SH-SY5Y (cell line): Measurements from ENCODE around the gene MICAL3.

Experiments used
- GATA2 ChIP-seq: IDR thresholded peaks from 2 replicates; pipeline ENCODE4 v1.6.1; 2011; ENCODE audit warnings: mild to moderate bottlenecking, low read depth, low read length
- GATA3 ChIP-seq: IDR thresholded peaks from 2 replicates; pipeline ENCODE4 v1.6.1; 2011; ENCODE audit warnings: low read depth, mild to moderate bottlenecking, low read length, moderate library complexity

The MICAL3 gene

DNA sequence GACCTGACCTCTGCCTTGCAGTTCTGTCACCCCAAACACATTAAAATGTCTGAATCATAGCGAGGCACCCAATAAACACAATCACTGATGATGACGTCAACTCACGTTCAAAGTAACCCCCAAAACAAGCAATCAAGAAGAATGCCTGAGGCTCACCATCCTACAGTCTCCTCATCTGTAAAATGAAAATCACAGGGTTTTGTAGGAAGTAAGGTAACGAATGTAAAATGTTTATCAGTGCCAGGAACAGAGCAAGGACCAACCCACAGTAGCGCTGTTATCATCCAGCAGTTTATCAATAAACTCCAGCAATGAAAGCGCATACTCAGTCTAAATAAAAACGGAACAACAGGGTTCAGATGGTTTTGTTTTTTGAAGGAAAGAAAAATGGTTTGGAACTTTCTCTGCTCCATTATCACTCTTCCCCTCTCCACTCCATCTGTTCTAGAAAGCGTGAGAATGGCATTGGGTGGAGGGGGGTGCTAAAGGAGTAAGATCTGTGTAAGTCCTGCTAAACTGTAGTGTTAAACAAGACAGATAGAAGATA lies 110.5 kb downstream of the MICAL3 start:
- TF ChIP-seq GATA3 = no peak
- TF ChIP-seq GATA2 = no peak

DNA sequence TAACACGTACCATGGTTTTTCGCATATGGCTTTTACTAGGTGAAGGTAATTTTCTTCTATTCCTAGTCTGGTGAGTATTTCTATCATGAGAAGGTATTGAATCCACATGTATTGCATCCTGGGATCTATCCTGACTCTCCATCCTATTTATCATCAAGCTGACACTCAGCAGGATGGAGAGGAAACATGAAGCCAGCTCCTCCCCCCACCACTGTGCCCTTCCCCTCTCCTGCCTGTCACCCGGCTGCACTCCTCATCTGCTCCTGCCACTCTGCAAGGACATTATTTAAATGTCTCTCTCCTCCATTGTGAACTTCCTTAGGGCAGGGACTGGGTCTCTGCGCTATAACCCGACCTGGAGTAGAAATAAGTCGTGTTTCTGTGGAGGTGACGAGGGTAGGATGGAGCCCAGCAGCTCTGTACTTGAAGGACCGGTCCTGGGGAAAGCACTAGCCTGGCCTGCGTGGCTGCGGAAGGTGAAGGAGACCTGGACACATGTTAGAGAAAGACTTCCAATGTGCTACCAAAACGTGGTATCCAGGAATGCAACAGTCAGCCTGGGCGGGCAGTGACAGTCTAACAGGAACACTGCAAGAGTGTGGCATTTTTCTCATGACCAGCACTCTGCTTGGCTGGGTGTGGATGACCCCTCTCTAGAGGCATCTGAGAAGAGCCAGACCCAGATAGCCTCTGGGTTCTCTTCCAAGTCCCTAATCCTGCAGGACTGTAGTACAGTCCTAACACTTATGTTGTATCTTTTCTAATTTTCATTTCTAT lies 111.2 kb downstream of the MICAL3 start:
- TF ChIP-seq GATA3 (no peak), GATA2 (no peak)

DNA sequence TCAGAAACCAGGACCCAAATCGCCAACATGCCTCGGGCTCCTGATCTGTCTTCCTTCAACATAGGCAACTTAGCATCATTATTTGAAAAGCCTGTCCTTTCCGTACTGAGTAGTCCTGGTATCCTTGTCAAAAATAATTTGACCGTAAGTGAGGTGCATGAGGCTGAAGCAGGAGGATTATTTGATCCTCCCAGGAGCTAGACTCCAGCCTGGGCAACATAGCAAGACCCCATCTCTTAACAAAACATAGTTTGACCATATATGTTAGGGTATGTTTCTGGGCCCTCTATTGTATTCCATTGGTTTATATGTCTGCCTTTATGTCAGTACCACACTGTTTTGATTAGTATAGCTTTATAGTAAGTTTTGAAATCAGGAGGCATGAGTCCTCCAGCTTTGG lies 112.5 kb downstream of the MICAL3 start:
- TF ChIP-seq GATA3 (no peak), GATA2 (no peak)

DNA sequence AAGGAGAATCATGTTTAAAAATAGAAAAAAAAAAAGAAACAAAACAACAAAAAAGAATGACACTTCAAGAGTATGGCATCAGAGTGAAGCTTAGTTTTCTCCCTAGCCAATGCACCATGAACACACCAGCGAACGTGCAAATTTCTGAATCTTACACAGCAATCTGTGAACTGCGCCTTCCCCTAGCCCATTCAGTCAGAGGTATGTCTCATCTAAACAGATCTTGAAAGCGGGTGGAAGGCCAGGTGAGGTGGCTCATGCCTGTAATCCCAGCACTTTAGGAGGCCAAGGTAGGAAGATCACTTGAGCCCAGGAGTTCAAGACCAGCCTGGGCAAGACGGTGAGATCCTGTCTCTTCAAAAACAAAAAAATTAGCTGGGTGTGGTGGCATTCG lies 113.1 kb downstream of the MICAL3 start:
- TF ChIP-seq GATA3 (no peak), GATA2 (no peak)

DNA sequence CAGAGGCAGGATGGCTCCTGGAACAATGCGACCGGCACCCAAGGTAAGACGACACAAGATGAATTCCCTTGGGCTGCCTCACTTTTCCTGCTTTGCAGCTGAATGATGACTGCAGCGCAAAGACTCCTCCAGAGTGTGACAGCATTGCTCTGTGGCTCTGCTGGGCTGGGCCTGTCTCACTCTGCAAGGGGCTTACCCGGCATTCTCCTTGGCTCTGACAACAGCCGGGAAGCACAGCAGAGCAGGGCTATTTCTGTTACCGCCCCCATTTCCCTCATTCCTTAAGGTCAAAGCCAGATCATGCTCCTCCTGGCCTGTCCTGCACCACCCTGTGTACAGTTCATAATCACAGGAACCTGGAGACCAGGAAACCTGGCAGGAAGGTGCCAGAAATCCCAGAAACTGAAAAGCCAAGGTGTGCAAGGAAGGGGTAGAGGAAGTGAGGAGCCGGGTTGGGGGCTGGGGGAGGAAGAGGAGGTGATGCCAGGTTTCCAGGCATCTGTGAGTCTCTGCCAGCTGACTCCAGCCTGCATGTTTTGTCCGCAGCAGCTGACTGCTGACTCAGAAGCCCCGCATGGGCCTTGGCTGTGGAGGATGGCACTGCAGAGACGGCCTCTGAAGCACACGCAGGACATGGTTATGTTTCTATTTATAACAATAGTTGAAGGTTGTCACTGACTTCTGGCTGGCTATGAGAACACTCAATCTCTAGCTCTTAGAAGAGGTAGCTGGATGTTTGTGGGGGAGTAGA lies 113.6 kb downstream of the MICAL3 start:
- TF ChIP-seq GATA2 (no peak), GATA3 (no peak)

DNA sequence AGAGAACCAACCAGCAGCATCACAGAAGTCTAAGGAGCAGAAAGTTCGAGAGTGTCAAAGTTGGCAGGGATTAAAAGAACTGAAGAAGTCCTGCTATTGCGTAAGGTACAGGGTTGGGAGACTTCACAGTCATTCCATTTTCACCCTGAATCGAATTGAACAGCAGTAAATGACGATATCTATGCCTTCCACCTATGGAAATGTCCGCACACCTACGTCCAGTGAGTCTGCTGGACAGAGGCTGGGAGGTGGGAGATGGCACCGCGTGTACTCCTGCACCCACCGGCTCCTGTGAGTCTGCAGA lies 116.7 kb downstream of the MICAL3 start:
- TF ChIP-seq GATA2 (no peak), GATA3 (no peak)

DNA sequence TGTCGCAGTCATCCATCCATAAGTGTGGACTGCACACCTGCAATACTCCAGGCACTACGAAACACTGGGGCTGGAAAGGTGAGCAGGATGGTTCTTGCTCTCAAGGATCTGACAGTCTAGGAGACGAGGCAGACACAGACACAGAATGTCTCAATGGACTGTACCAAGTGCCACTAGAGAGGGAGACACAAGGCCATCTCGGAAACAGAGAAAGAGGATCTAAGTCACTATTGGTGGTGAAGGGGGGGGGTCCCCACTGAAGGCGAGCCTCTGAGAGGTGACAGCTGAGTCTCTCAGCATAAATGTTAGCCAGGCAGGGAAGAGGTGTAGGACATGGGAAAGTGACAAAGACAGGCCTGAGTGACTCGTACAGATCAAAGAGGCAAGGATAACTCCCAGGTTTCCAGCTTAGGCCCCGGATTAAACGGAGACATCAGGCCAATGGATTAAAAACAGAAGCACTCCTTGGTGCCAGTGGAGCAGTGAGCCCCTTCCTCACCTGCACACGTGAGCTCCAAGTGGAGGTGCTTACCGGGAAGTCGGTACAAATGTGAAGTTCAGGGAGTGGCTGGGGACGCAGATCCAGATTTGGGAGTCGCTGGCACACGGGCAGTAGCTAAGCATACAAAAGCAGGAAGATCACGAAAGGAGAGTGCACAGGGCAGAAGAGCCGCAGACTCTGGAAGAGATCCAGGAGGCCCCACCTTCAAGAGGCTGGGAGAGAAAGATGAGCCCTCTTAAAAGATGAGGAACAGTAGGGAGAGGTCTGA lies 117.2 kb downstream of the MICAL3 start:
- TF ChIP-seq GATA3 (no peak), GATA2 (no peak)

DNA sequence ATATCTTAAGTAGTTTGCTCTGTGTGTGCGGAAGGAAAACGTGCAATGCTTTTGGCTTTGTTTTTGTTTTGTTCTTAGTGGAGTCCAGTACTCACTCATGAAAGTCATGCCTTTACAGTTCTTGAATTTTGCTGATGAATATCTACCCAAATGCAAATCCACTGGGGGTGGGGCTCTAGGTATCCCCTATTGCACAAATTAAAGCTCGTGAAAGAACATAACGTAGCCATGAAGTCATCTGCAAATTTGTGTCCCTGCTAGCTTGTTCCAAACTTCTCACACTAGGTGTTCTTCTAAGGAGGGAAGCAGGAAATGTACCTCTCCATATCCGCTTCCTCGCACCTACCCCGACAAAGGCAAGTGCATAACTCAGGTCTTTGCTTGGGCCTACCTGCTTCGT lies 118.9 kb downstream of the MICAL3 start:
- no peak for TF ChIP-seq GATA2
- no peak for TF ChIP-seq GATA3

DNA sequence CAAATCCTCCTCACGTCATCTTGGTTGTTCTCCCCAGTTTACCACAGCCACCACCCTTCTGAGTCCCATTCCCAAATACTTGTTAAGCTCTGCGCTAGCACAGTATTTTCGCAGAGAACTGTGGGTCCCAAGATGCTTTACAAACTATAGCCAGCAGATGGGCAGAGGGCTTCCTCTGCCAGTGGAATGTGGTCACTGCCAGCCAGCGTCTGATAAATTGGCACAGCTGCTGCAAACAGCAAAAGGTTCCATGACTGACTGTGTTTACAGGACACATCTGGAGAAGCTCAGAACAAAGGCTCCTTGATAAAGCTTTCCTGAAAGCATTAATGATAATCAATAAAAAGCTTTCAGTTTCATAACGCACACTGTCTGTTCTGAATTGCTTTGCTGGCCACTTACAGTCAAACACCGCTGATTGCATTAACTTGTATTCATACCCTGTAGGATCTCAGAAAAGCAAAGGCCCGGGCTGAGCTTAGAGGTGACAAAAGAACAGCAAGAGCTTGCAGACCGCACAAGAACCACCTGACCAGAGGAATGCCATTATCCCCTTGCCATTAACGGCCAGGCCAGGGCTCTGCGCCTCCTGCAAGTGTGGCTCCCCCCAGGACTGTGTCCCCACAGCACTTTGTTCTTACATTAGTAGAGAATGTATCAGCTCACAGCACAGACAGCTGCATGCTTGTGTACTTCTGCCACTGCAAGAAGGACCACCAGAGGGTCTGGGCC lies 120.6 kb downstream of the MICAL3 start:
- no peak for TF ChIP-seq GATA2
- no peak for TF ChIP-seq GATA3

DNA sequence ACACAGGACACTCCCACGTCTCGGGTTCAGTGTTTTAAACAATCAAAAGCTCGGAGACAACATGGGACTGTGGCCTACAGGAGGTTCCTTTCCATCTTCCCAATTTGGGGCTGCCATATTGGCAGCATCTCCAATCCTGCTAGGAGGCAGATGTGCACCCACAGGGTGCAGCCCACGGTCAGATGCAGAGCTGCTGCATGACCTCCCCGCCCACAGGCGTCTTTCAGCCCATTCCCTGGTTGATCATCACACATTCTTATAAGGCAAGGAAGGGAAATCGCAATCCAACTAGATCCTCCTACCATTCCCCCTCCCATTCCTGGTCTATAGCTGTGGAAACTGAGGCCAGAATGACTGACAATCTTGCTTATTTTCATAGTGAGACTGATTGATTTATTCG lies 121.4 kb downstream of the MICAL3 start:
- no peak for TF ChIP-seq GATA2
- TF ChIP-seq GATA3 = no peak

DNA sequence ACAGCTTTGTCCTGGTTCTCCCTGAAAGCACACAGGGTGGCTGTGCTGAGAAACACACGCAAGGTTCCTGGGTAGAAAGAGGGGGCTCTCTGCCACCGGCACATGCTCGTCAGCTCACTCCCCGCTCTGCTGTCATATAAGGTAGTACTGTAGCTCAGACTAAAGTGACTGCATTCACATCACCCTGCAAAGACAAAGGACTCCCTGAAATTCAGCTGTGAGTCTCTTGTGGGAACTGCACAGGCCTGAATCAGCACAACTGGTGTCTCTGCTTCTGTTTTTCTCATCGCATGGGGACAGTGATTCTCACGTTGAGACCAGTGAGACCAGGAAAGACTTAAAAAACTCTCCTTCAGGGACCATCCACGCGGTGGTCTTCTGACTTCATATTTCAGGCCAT lies 126.0 kb downstream of the MICAL3 start:
- TF ChIP-seq GATA3 = no peak
- TF ChIP-seq GATA2 = no peak

DNA sequence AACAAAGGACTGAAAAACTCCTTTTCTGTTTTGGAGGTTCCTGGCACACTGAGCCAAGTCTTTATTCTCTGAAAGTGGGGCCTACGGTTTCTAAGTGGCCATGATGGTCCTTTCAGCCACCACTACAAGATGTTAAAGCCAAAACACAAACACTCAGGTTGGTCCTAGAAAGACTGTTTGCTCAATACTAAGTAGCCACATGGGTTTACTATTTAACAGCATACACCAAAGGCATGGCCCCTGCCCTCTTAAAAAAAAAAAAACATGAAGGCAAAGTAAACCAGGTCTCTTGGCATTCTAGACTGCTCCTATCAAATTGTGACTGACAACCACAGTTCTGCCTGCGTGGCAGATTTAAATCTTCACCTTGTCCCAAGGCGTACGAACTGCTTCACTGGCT lies 126.5 kb downstream of the MICAL3 start:
- TF ChIP-seq GATA3 (no peak), GATA2 (no peak)

DNA sequence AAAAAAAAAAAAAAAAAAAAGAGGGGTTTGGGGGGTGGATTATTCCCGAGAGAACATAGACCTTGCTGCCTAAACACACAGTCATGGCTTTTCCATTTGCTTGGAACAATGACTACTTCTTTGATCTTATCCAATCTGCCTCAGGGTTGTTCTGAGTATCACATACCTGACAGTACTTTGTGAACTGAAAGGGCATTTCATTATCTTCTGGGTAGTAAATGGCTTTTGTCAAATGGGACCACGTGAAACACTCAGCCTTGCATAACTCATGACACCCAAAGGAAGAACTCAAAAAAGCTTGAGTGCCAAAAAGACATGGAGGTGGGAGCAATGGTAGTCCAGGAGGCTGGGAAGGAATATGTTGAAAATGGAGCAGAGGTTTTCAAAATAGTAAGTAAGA lies 126.9 kb downstream of the MICAL3 start:
- TF ChIP-seq GATA2 (no peak), GATA3 (no peak)

DNA sequence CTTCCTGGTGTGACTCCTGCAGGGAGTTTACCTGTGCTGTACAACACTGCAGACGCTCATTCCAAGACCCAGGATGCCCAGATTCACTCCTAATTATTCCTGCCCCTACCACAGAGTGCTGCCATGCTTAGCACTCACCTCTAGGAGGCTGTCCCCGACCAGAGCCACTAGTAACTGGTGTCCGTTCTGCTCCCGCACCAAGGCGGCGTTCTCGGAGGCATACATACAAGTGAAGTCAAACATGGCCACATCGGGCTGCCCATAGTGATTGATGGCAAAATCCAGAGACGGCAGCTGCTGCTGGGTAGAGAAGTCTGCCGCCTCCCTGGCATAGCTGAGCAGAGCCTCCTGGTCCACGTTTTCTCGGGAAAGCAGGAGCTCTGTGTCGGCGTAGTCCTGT lies 127.8 kb downstream of the MICAL3 start:
- no peak for TF ChIP-seq GATA2
